Stimulated activated CD4-positive, alpha-beta T cell treated with anti-CD3 and anti-CD28 coated beads, TNF-alpha, amount 100 ng/mL, for 1 hour (primary cell): ENCODE data around the gene MBD5.

Experiments
- DNase-seq, 3 donors: peaks; one replicate each; pipeline ENCODE4 v3.0.0-alpha.2; 2020; ENCODE audit warnings: low read depth in 3 of 3, low spot score in 1 of 3

Gene MBD5

GRCh38 chr2:148451046-148451445, 430.2 kb downstream of the MBD5 start:
- DNase-seq: no peak

DNA sequence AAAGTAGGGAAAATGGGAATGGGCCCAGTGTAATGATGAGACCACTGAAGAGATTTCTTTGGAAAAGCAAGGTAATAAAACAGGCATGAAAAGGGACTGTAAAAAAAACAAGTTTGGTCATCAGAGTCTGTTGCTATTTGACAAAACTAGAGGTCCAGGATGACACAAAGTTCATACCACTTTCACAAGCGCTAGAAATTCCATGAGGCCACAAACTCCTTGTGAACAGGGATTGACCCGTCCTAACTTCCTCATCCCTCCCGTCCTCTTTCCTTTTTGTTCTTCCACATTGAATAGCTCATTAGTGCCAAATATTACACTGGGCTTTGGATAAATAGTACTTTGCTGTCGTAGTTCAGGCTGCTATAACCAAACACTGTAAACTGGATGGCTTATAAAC, 434.9 kb downstream of the MBD5 start:
- no peak for DNase-seq

DNA sequence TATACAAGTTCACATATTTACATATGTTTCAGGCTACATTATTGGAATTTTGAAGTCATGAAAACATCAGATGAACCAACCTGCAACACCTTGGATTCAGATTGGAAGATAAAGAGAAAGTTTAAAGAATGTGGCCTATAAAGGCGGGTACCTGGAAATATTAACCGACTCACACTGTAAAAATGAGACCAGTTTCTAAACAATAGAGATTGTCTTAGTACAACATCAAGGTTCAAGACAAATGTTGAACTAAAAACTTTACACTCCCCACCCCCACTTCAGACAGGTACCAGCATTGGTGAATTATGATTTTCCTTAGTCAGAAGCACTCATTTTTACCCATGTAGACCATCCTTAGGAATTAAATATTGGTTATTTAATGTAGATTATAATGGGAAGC, 437.3 kb downstream of the MBD5 start:
- no peak for DNase-seq

GRCh38 chr2:148459377-148459778, 438.5 kb downstream of the MBD5 start:
- no peak for DNase-seq

GRCh38 chr2:148461876-148462275, 441.0 kb downstream of the MBD5 start:
- DNase-seq: no peak

- no peak for DNase-seq
Measured at GRCh38 chr2:148475626-148476025, 454.7 kb downstream of the MBD5 start.

GRCh38 chr2:148479398-148479797, 458.5 kb downstream of the MBD5 start:
- DNase-seq: no peak

DNA sequence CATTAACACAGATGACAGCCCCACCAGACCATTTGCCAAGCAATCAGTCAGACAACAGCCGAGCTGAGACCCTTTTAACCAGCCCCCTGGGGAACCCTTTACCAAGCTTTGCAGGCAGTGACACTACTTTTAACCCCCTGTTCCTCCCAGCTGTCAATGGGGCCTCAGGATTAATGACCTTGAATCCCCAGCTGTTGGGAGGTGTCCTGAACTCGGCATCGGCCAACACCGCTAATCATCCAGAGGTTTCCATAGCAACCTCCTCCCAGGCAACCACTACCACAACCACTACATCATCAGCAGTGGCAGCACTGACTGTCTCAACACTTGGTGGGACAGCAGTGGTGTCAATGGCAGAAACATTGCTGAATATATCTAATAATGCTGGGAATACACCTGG, 462.8 kb downstream of the MBD5 start:
- no peak for DNase-seq

DNA sequence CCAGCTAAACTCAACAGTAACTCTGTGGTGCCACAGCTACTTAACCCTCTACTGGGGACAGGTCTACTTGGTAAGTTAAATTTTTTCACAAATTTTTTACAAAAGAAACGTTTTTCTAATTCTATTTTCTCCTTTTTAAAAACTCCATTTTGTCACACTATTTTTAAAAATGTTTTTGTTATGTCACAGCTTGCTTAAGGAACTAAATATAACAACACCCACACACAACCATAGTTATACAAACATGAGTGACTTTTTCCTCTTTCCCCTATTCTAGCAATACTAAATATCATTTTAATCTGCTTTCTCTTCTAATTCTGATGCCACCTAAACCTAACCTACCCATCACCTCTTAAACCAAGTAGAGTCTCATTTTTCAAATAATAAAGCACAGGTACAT, 463.2 kb downstream of the MBD5 start:
- no peak for DNase-seq

GRCh38 chr2:148486655-148487054, 465.8 kb downstream of the MBD5 start:
- no peak for DNase-seq

DNA sequence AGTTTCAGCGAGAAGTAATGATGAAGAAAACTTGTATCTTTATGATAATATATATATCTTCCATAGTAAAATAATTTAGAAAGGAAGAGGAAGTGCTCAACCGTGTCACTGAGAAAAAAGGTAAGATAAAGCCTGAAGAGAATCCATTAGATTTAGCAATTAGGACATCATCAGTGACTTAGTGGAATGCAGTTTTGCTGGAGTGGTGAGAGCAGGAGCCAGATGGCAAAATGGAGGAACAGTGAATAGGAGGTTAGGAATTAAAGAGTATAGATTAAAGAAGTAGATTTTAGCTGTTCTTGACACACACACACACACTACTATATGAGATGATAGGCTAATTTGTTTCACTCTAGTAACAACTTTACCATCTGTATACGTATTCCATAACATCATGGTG, 466.5 kb downstream of the MBD5 start:
- no peak for DNase-seq

DNA sequence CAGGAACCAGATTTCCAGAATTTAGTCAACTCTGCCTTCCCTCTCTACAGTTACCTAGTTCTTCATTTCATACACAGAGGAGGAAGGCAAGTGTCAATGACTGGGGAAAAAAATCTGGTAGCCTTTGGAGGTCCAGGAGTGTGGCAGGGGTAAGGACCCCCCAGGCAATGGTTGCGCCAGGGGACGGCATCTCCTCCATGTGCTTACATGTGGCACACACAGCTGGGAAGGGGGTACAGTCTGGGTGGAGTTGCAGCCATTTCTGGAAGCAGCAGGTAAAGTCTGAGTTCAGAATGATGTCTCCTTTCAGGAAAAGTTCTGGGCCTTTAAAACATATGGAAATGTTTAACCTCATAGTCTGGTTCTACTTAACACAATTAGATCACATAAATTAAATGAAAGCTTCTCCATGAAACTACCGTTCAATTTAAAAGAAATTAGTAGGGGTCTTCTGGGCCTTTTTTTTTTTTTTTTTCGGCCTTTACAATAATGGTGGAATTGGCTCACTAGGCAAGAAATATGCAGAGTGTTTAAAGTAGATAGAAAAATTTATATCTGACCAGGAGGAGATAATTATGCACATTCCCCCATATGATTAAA, 470.0 kb downstream of the MBD5 start:
- no peak for DNase-seq

DNA sequence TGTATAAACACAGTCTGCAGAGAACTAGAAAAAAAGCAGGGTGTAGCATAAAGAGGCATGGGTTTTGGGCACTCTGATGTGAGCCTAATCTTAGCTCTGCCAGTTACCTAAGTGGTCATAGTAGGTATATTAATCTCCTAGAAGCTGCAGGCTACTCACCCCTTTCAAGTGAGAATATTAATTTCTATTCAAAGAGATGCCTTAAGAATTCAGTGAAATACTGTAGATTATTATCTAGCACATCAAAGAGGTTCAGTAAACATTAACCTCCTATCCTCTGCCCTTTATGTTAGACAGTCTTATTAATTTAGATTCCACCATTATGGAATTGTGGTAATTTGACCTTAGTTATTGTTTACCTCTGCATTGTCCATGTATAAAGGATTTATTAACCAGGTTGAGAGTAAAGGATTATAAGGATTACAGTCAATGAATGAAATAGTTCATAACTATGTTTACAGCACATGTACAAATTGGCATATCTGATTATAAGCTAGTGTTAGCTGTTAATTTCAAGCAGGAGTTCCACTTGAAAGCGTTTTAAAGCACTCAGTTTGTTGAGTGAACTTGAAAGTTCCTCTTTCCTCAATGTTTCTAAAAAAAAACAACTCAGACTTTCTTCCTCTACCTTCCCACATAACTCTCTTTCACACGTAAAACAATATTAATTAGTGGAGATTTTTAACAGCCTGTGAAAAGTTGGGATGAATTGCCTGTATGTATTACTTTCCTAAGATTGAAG, 473.1 kb downstream of the MBD5 start:
- DNase-seq: no peak

- no peak for DNase-seq
Measured at GRCh38 chr2:148495586-148495985, 474.7 kb downstream of the MBD5 start.

- no peak for DNase-seq
Measured at GRCh38 chr2:148501545-148501944, 480.7 kb downstream of the MBD5 start.

- DNase-seq: no peak
Measured at GRCh38 chr2:148503516-148503915, 482.6 kb downstream of the MBD5 start.

DNA sequence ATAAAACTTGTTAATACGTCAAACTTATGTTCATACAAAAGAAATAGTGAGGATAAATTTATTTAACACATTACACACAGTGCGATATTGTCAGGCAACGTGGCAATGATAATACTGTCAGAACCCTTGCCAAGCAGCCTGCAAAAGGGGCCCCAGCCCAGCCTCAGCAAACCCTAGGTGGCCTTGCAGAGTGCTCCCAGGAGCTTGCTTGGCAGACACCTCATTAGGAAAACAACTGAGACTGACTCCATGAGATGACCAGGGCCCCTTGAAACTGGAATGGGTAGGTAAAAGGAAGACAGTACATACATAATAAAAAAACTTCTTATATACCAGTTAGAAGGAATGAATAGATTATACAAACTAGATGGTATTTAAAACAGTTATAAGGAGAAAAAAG, 487.1 kb downstream of the MBD5 start:
- no peak for DNase-seq

DNA sequence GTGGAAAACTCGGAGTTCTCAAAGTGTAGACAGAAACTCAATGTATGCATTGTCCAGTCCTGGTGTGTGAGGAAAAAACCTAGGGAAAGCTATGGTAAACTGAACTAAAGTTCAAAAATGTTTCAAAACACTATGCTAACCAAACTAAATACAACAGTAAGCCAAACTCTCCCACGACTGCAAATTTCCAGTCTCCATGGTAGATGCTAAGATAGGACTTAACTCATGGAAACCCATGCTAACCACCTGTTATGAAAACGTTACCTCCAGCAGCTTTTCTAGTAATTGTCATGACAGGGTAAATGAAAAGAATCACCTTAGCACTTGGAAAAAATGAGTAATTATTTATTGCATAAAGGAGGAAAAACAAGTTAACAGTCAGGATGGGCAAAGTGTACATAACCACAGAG, 488.0 kb downstream of the MBD5 start:
- DNase-seq: no peak

DNA sequence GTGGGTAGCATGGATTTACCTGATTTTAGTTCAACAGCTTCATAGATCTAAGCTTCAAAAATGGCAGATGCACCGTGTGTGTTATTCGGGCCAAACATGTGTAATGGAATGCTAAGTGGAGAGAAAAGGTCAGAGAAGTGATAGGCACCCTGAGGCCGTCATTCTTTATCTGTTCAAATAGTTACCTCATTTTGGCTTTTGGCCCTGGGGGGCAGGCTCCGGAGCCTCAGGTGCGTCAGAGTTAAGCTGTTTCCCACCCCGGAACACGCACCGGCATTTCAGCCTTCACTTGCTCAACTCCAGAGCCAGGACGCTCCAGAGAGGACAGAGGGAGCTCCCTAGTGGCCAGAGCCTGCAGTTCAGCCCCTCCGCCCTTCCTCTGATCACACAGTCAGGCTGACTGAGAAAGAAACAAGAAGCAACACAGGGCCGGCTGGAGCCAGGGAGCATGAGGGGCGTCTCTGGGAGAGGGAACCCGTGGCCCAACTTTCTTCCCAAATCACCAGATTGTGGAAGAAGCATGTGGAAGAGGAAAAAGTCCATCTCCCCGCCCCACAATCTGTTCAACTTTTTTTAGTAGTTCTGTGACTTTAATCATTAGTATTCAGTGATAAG, 488.5 kb downstream of the MBD5 start:
- peak; percentile 61 to 65 (median 64) for DNase-seq

GRCh38 chr2:148511883-148512282, 491.0 kb downstream of the MBD5 start:
- DNase-seq: no peak

DNA sequence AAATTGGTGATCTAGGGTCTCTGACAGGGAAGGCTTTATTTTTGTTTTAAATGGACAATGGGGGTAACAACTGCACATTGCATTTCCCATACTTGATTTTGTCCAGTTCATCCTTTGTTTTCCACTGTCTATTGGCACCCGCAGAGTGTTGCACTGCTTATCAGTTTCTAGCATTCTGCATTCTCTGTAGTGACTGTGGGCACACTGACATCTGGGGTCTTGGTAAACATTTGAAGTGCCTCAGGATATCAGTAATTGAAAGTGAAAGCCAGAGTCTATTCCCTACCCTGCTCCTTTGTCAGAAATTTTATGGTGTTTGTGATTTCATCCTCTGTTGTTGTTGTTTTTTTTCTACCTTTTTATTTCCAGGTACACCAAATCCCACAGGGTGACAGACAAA, 491.6 kb downstream of the MBD5 start:
- DNase-seq: no peak

GRCh38 chr2:148513427-148513826, 492.5 kb downstream of the MBD5 start:
- no peak for DNase-seq

DNA sequence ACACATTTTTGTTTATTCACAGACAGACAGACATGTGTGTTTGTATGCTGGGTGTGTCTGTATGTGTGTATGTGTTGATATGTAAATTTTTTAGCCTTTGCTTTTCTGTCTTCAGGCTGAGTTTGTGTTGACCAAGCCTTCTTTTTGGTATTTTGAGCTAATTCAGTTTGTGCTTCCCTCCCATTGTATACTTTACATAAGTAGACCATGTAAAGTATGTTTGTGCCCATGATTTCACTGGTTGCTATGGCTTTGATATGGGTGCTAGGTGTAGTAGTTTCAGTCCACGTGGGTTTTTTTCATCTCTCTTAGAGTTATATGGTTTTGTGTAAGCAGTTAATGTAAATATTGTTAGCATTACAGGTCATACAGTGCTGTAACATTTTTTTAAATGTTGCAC, 494.2 kb downstream of the MBD5 start:
- no peak for DNase-seq
